GM19238 (cell line): ENCODE data around the gene ELP5.
A peak's percentile ranks its signal among the peaks of the same experiment; 100 is the strongest.

Experiments
- DNase-seq: peaks from one replicate; pipeline ENCODE4 v3.0.0; 2011; ENCODE audit warnings: low spot score; ENCODE audit not compliant: insufficient read length

The ELP5 gene

DNA sequence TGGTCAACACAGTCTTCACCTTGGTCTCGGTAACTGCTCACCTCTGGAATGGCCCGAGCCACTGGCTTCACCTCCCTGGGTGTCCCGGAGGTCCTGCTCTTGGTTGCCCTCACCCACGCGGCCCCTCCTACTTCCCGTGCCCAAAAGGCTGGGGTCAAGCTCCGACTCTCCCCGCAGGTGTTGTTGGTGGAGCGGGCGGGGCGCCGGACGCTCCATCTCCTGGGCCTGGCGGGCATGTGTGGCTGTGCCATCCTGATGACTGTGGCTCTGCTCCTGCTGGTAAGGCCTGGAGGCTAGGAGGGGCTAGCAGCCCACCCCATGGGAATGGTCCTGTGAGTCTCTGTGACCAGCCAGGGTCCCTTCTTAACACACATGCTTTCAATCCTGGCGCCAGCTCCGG is 32.9 kb downstream of the ELP5 start:
- DNase-seq, result no peak

DNA sequence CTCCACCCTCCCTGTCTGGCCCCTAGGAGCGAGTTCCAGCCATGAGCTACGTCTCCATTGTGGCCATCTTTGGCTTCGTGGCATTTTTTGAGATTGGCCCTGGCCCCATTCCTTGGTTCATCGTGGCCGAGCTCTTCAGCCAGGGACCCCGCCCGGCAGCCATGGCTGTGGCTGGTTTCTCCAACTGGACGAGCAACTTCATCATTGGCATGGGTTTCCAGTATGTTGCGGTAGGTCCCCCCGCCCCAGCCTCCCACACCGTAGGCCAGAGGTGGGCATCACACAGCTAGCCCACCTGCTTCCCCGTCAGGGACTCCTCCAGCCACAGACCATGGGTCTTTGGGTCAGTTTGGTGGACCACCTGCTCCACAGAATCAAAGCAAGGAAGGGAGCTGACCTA is 33.7 kb downstream of the ELP5 start:
- DNase-seq, result no peak

DNA sequence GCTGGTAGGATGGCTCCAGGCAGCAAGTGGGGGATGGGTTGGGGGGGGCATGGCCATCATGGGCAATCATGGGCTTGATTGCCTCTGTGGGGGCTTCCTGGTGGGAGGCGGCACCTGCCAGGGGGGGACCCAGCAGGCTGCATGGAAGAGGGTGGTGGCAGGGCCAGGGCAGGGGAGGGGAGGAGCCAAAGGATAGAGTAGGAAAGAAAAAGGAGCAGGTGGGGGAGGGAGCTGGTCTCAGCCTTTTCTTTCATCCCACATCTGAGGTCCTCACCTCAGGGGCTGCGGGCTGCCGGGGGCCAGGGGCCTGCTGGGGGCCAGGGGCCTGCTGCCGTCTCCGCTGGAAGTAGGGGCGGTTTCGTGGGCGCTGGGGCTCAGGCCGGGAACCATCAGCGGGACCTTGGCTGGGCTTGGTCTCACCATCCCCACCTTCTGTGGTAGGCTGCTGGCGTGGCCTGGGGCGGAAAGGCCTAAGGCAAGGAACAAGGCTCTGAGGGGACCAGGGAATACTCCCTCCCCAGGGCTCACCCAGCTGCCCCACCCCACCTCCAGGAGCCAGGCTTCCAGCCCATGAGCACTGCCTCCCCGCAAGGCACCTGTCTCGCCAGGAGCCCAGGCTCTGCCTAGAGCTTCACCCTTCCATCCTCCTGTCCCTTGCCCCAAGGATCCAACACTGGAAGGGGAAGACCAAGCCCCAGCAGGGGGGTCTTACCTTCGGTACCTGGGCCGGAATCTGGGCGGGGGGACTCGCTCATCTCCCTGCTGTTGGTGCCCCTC is 37.4 kb downstream of the ELP5 start:
- DNase-seq, result no peak

DNA sequence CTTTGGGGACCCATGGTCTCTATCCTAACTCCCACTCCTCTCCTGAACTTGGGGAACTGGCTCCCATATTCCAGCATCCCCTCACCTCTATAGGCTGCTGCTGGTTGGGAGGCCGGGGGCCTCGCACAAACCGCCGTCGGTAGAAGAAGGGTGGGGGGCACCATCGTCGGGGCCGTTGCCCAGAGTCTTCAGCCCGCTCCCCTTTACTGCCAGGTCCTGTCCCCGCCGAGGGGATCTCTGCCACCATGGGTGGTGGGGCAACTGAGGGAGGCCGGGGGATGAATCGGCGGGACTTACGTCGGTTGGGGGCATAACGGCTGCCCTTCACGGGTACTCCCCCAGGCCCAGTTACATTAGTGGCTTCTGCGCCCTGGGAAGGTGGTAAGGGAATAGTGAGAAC is 38.2 kb downstream of the ELP5 start:
- no peak for DNase-seq

DNA sequence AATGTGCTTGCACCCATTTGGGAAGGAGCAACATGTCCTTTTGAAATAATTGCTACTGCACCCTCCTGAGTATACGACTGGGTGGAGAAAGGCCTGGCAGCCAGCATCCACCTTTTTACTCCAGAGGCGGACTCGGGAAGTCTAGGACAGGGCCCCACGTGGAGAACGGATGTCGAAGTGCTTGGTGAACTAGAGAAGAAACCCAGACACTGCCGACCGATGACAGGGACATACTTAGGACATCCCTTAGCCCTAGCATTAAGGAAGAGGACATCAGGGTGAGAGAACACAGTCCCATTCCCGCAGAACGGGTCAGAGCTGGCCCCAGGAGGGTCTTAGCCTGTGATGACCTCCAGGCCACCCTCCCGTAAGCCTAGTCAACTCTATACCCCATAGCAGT is 38.7 kb downstream of the ELP5 start:
- DNase-seq, result no peak

DNA sequence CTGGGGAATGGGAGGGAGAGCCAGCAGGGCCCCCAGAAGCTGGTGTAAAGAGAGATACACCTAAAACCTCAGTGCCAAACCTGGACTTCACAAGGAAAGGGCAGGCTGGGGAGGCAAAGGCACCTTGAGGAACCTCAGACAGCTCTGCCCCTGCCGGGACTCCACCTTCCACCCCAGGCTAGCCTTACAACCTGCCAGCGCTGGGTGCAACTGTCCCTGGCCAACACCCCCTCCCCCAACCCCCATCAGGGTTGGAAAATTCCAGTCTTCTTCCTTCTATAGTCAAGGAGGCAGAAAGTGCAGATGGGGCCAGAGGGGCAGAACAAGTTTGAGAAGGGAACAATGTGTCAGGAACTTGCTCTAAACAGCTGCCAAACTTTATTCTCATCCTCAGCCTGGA is 40.2 kb downstream of the ELP5 start:
- no peak for DNase-seq

DNA sequence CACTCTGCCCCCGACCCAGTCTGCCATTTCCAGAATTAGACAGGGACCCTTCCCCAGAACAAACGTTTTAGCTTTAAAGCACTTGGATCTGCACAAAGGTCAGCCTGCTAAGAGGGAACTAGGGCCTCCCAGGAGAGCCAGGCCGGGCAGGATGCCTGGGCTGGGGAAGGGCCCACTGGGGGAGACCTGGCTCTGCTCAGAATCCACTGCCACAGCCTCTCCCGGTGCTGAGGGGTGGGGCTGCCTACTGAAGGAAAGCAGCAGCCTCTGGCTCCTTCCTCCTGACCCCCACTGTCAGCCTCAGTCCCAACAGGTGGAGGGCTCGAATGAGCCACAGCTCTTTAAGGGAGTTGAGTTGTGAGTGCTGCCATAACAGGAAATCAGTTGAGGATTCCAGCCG is 40.7 kb downstream of the ELP5 start:
- DNase-seq, result no peak

DNA sequence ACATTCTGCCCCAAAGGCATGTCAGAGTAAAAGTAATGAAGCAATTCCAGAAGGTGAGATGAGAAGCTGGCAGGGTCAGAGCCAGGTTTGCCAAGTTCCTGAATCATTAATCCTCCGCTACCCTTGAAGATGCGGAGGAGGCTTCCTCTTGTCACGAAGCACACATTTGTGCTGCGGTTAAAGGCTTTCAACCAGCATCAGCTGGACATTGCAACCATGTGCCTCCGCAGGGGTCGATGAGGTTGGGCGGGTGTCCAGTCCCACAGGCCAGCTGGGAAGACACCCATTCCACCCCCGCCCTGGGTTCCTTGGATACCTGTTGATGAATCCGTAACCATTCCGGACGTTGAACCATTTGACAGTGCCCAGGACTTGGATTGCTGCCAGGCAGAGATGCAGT is 41.1 kb downstream of the ELP5 start:
- DNase-seq, result no peak

DNA sequence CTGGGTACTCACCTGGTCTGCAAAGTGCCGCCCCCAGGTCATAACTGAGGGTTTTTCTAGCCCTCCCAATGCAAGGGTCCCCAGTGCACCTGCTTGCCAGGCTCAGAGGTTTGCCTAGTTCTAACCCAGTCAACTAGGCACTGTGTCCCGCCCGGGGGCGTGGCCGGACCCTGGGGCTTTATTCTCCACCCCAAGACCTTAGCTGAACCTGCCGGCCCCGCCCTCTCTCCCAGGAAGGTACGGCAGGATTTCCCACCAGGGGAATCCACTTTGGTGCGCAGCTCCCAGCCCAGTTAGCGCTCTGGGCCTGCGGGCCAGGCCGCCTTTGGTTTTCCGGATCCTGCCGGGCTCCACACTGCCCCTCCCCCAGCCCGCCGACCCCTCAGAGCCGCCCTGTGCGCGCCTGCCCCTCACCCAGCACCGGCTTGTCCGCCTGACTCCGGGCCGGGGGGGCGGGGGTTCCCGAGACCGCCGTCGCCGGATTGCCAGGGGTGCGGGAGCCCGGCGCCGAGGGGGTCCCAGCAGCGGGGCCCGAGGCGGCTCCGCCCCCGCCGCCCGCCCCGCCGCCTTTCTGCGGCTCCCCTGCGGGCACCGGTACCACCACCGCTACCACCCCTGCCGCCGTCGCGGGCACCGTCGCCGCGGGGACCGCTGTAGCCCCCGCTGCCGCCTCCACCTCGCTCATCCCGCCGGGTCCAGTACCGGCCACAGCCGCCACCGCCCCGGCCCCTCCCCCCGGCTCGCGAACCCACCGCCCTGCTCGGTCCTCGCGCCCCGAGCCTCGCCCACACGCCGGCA is 42.0 kb downstream of the ELP5 start:
- no peak for DNase-seq

DNA sequence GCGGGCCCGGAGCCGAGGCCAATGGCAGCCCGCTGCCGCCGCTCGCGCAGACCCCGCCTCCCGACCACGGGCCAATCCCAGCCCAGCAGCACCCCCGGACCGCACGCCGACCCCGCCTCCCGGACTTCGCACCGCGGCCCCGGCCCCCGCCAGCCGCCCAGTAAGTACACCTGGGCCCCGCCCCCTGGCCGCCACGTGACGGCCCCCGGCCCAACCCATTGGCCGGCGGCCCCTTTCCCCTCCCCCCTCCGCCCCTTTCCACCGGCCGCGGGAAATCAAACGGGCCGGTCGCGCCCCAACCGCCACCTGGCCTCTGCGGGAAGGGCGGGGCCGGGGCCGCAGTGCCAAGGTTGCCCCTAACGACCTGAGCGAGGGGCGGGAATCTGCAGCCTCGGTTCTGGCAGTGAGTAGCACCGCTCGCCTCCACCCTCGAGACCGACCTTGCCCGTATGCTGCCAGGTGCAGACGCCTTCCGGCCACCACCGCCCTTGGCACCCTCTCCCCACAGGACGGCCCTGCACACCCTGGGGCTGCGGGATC is 42.7 kb downstream of the ELP5 start, which contains the start of gene YBX2:
Gene YBX2, minus strand, starts transcription at position 26 of the 540 bp plus-strand sequence. CDS start 139 bp downstream, outside the sequence.
- peak; percentile 86 for DNase-seq

DNA sequence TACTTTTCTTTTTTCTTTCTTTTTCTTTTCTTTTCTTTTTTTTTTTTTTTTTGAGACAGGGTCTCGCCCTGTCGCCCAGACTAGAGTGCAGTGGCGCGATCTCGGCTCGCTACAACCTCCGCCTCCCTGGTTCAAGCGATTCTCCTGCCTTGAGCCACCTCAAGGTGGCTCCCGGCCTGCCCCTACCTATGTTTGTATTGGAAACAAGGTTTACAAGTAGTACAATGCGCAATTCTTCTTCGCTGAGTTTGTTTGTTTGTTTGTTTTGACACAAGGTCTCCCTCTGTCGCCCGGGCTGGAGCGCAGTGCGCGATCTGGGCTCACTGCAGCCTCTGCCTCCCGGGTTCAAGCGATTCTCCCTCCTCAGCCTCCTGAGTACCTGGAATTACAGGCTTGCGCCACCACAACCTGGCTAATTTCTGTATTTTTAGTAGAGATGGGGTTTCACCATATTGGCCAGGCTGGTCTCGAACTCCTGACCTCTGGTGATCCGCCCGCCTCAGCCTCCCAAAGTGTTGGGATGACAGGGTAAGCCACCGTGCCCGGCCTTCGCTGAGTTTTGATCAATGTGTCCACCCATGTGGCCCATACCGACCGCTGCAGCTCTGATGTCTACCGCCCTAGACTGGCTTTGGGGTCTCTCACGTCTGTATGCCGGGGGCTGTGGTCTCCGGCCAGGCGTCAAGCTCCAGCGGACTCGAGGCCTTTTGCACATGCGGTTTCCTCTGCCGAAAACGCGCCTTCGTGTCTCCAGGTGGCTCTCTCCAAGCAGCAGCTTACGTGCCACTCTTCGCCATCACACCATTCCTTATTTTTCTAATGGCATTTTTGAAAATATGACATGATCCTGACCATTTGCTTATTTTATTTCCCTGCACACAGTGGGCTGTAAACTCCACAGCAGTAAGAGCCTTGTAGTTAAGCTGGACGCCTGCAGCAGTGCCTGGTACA is 43.5 kb downstream of the ELP5 start:
- no peak for DNase-seq

DNA sequence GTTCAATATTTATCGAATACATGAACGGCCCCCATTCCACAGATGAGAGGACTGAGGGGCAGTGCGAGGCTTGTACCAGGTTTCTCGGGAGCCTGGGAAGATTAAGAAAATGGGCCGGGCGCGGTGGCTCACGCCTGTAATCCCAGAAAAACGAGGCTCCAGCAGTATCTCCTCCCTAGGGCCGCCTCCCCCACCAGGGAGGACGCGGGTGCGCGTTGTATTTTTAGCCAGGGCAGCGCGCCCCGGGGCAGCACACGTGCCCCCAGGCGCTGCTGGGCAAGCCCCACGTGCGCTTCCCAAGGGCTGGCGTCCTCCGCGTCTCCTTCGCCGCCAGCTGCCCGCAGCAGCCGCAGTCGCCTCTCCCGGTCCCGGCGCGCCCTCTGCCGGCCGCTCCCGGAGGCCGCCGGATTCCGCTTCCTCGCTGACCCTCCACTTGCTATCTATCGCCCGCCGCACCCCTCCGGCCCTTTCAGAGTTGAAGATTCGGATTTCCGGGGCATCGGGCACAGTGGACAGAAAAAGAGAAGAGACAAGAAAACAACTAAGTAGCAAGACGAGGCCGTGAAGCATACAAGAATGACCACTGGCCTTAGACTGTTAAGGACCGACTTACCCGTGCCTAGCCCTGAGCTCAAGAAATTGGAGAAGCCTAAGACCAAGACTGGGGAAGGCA is 44.3 kb downstream of the ELP5 start:
- peak; percentile 78 for DNase-seq

DNA sequence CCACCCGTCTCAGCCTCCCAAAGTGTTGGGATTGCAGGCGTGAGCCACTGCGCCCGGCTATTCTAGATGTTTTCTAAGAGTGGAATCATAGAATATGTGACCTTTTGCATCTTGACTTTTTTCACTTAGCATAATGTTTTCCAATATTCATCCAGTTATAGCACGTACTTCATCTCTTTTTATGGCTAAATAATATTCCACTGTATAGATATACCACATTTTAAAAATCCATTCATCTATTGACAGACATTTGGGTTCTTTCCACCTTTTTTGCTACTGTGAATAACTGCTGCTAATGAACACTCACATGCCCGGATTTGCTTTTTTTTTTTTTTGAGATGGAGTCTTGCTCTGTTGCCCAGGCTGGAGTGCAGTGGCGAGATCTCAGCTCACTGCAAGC is 52.2 kb downstream of the ELP5 start:
- DNase-seq, result no peak

DNA sequence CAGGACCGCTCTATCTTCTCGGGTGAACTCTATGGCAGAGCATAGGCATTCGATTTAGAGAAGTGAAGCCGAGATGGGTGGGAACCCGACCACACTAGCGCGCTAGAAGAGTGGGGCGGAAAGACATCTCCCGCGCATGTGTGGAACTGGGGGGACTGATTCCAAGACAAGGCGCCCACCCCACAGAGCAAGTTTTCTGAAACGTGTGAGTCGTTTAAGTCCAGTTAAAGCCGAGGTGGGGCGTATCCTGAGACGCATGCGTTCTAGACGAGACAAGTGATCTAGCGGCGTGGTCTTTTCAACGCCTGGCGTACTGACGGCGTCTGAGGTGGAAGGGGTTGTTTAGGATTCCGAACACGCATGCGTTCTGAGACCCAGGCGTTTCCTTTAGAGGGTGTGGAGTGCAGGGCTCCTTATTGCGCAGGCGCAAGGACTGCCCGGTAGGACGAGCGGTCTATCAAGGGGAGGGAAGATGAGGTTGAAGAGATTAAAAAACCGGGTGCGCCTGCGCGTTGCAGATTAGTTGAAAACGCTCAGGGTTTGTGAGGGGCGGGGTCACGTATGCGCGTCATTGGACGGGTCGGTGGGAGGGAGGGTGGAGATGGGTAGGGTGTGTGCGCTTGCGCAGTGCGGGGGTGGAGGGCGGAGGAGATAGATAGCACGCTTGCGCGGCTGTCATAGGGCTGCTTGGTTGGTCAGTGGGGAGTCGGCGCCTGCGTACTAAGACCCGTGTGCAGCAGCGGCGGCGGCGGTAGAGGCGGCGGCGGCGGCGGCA is 55.1 kb downstream of the ELP5 start, which contains the start of gene EIF5A:
Gene EIF5A, plus strand, starts transcription at position 718 of the 775 bp plus-strand sequence. CDS start 2,008 bp downstream, outside the sequence.
- peak; percentile 97 for DNase-seq

DNA sequence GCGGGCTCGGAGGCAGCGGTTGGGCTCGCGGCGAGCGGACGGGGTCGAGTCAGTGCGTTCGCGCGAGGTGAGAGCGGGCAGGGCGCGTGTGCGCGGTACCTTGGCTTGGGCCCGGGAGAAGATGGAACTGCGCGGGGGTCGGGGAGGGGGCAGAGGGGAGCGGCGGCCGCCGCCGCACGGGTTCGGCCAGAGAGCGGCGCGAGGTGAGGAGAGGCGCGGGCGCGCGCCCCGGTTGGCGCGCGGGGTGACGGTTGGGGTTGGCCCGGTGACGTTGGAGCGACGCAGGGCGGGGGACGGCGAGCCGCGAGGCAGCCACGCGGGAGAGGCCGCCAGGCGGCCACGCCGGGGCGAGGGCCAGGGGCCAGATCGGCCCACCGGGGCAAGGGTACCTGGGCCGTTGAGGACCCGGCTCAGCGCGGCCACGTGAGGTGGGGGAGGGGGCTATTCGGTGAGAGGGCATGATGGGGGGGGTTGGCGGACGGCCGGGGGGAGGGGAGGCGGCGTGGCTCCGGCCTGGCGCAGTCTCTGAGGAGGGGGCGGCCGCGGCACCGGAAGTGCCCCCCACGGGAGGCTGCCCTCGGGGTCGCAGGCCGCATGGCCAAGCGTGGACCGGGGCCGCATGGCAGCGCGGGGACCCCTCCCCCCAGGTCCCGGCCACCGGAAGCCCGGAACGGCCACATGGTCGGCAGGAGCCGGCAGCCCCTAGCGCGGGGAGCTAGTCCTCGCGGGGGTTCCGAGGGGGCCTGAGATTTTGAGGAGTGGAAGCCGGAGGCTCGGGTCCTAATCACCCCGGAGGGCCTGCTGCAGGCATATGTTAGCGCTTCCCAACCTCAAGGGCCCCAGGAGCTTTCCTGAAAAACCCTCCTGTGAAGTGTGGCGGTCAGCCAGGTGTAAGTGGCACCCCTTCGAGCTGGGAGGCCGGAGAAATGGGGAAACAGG is 55.9 kb downstream of the ELP5 start:
- no peak for DNase-seq

DNA sequence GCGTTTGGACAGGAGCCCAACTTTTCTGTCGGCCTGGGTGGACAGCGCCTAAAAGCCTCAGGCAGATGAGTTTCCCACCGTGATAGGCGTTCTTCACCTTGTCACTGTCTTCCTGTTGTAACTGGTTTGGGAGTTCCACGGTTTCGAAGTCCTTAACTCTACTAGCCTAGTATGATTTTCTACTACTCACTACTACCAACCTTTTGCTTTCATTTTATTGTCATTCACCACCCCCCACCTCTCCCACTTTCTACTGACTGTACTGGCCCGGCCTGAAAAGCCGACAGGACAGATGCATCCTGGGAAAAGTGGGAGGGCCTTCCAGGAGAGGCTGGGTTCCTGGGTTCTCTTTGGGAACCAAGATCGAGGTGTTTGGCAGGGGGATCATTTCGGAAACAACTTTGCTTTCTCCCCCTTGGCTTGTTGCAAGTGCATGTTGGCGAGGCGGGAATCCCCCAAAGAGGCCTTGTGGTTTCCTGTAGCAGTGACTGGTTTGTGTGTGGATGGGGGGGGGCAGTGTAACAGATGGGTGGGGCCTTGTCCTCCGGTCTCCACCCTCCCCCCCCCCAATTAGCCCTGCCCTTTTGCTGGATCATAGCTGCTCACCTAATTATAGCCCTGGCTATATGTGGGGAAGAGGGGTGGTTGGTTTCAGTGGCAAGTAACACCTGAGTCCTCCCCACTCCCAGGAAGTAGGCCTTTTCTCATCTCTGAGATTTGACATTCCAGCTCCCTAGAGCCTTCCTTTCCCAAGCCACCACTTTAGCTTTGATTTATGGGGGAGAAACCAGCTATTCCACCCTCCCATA is 56.8 kb downstream of the ELP5 start:
- peak; percentile 76 for DNase-seq
